Measurements from ENCODE around the gene NOX3.

Gene NOX3

DNA sequence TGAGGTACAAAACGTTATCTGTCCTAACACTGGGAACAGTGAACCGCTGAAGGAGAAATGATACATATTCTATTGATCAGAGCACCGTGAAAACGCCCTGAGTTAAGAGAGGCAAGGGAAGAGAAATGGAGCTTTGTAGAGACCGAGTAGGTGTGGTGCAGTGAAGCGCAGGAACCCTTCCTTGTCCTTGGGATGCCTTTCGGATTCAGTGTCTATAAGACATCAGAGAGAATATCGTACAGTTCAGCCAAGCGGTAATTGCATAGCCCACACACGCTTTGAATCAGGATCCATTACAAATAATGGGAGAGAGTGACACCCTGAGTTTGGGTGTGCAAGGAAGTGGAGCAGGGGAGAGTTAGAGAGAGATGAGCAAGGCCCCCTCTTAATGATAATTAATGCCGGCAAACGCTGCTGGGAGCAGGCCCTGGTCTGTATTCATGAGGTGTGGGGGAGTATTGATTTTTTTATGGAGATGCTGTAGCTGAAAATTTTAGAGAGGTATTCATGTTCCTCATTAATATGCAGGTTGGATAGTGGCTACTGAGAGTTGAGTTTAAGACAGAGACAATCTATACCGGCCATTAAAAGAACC lies 20.7 kb downstream of the NOX3 start:
- DNase-seq (ENCODE audit: low read depth in 1 of 2, low spot score in 1 of 2): no peak

DNA sequence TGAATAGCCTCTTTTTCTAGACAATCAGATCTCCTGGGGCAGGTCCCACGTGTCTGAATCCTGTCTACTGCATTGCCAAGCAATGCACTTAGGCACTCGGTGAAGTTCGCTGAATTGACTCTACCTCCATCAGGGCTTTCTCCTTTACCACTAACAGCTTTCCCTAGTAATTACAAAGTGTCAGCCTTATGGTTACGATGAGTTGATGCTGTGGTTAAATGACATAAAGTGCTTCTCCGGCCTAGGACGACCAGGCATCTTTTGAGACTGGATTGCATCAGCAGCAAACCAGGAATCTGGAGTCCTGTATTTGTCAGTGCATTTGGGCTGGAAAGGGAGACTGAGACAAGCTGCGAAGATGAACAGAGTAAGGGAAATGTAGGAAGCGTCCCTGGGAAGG lies 21.5 kb downstream of the NOX3 start:
- no peak for DNase-seq (ENCODE audit: low read depth in 1 of 2, low spot score in 1 of 2)

DNA sequence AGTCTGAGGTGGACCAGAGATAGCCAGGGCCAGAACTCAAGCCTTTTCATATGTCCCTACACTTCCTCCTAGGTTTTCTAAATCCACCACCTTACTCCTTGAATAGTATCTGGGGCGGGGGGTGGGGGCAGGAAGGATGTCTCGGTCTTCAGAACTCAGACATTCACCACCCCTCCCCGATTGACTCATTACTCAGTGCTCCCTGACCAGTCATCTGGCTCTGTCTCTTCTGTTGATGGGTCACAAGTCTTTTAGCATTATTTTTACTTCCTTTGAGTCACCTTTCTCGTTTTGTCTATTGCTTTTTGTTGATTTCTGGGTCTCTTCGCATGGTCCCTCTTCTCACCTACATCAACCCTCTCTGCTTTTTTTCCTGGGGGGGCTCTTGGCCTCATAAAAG lies 23.3 kb downstream of the NOX3 start:
- no peak for DNase-seq (ENCODE audit: low read depth in 1 of 2, low spot score in 1 of 2)

DNA sequence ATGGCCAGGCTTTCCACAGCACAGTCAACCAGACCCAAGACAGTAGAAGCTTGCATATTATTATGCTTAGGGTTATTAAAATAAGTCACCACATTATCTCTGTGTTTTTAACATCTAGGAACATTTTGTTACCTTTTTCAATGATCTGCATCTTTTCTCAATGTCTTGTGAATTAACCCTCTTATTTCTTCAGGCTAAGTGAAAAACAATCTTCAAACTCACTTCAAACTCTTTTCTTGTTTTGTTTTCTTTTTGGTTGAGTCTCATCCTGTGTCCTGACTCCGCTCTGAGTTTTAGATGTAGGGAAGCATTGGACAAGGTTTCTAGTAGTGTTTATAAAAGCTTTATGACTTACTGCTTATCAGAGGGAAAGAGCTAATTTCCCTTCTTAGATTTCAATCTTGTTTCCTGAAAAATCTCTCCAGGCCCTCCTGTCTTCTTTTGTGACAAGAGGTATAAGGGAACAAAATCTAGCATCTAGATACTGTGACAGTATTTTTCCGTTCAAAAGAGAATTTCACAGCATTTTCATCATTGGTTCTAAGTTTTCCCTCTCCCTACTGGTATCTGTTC lies 26.2 kb downstream of the NOX3 start:
- no peak for DNase-seq (ENCODE audit: low read depth in 1 of 2, low spot score in 1 of 2)

DNA sequence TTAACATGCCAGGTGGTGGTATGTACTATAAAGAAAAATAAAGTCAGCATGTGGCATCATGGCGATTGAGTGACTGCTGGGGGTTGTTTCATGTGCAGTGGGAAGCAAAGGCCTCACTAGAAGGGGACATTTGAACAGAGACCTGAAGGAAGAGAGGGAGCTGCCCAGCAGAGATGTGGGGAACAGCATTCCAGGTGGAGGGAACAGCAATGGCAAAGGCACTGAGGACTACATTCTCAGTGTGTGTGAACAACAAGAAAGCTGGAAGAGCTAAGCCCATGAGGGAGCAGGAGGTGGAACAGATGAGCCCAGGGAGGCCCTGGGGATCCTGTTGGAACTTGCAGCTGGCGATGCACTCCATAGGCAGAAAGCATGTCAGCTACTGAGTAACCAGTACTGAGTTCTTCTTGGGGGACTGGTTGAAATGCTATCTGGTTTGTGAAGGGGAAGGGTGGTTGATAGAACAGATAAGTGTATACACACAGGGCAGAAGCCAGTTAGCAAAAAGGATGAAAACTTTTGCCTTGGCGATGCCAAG lies 29.2 kb downstream of the NOX3 start:
- DNase-seq (ENCODE audit: low read depth in 1 of 2, low spot score in 1 of 2): no peak

- DNase-seq (ENCODE audit: low read depth in 1 of 2, low spot score in 1 of 2): no peak
Measured at GRCh38 chr6:155424181-155424580, 31.5 kb downstream of the NOX3 start.

GRCh38 chr6:155422635-155423034 lies 33.0 kb downstream of the NOX3 start:
- no peak for DNase-seq (ENCODE audit: low read depth in 1 of 2, low spot score in 1 of 2)

- DNase-seq (ENCODE audit: low read depth in 1 of 2, low spot score in 1 of 2): no peak
Measured at GRCh38 chr6:155420492-155420891, 35.1 kb downstream of the NOX3 start.

GRCh38 chr6:155419161-155419560 lies 36.5 kb downstream of the NOX3 start:
- no peak for DNase-seq (ENCODE audit: low read depth in 1 of 2, low spot score in 1 of 2)

DNA sequence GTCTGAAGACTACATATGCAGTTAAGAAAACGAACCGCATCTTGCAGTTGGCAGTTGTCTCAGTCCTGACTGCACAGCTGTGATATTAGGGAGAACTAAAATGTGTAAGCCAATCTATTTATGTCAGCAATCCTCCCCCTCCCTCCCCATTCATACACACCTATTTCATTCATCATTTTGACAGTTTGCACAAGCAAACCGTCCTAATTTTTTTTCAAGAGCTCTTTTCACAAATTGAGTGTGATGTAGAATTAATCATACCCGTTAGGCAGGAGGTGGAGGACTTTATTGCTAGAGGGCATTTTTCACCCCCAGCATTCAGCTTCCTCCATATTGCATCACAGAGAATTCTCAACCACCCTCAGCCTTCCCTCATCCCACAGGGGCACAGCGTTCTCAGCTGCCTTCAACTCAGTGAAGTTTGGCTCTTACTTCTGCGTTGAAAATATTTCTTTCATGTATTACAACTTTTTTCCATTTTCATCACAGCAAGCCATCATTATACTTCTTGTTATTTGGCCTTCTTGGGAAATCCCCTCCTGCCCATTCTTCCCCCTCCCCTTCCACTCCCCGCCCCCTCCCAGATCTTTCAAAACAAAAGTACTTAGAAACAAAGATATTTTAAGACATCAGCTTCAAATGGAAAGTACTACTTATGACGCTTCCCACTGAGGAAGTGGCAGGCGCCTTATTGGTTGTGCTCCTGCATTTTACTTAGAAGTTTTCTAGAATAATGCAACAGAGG lies 37.5 kb downstream of the NOX3 start:
- DNase-seq (ENCODE audit: low read depth in 1 of 2, low spot score in 1 of 2): peak in 1 of 2 donors; percentile 41

GRCh38 chr6:155417454-155417853 lies 38.2 kb downstream of the NOX3 start:
- no peak for DNase-seq (ENCODE audit: low read depth in 1 of 2, low spot score in 1 of 2)

GRCh38 chr6:155415953-155416352 lies 39.7 kb downstream of the NOX3 start:
- DNase-seq (ENCODE audit: low read depth in 1 of 2, low spot score in 1 of 2): no peak

DNA sequence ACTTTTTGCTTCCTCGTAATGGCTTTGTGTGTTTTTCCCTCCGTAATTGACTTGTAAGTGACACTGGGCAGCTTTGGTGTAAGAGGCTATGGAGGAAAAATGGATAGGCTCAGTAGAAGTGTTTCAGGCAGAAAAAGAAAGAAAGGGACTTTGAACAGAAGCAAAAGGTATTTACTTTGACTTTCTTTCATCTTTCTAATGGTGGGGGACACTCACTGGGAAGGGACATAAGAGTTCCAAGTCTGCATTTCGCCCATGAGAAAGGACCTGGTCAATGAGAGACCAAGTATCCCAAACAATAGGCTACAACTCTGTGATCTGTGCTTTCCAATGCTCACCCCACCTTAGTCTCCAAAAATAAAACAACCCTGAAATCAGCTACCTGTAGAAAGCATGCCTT lies 41.6 kb downstream of the NOX3 start:
- DNase-seq (ENCODE audit: low read depth in 1 of 2, low spot score in 1 of 2): no peak

DNA sequence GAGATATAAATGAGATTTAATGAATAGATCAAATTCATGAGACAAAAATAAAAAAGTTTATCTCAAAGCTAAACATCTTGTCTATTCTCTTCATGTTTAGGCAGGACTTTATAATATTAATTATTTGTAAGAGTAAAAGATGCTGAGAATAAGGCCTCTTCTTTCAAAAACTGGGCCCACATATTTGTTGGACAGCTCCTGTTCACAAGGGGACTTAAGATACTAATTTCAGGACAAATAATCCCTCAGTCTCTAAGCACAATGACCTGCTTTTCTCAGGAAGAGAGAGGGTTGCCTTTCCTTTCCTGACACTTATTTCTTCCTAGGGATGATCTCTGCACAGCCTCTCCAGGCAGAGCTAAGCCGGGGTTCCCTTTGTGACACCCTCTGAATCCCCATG lies 43.3 kb downstream of the NOX3 start:
- DNase-seq (ENCODE audit: low read depth in 1 of 2, low spot score in 1 of 2): no peak

DNA sequence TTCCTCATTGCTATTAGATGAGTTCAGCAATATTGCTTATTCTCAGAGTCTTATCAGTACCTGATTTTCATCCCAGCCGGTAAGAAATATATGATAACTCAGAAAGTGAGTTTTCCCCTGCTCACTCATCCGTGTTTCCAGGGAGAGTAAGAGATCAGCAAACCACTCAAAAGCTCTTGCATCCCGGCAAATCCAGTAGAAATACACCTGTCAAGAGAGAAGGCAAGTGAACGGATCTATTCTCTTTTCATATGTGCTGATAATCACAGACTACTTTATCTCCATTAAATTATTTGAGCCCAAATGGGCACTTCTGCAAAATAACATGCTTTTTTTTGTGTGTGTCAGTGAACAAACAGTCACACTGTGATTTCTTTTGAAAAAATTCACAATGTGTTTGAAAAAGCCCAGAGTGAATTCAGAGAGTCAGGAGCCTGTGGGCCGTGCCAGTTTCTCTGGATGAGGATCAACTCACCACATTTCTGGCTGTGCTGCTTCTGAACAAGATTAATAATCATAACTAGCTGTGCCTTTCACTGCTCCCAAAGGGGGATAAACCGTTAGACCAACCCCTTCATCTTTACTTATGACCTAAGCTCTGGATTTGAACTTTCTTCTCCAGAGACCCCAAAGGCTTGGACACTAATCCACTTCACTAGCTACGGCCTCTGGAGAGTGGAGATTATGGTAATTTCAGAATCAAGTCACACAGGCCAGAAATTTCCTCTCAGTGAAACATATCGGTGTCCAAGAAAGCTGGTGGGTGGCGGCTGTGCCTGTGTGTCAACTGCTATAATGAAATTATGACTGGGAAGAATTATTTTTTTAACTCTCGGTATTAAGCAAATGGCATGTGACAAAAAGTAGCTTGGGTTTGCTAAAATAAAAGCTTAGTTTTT lies 44.2 kb downstream of the NOX3 start:
- no peak for DNase-seq (ENCODE audit: low read depth in 1 of 2, low spot score in 1 of 2)

- no peak for DNase-seq (ENCODE audit: low read depth in 1 of 2, low spot score in 1 of 2)
Measured at GRCh38 chr6:155409391-155409790, 46.2 kb downstream of the NOX3 start.

DNA sequence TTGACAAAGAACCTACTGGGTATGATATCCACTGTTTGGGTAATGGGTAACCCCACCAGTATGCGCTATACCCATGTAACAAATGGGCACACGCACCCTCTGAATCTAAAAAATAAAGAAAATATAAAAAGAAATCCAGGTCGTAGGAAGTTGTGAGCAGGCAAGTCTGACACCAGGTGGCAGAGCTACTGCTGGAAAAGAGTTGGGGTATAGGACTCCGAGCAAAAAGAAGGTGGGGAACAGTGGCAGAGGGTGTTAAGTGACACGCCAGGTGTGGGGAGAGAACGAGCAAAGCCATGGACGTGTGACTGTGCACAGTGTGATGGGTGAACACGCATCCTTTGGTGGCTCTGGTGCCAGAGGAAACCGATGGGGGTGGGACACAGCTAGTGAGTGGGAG lies 46.7 kb downstream of the NOX3 start:
- DNase-seq (ENCODE audit: low read depth in 1 of 2, low spot score in 1 of 2): no peak

DNA sequence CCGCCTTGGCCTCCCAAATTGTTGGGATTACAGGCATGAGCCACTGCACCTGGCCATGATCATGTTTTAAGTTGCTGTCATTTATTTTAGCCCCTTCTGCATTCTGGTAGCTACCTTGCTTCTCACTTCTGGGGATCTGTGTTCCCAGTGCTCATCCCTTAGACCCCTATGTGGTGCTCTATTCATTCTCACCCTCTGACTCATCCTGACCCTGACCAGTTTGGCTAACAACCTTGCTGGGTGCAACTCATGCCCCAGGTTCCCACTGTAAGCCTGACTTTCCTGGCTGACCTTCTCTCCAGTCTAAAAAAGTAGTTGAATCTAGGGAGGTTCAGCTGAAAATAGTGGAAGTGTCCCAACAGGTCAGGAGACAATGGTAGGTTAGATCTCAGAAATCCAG lies 47.4 kb downstream of the NOX3 start:
- DNase-seq (ENCODE audit: low read depth in 1 of 2, low spot score in 1 of 2): no peak

DNA sequence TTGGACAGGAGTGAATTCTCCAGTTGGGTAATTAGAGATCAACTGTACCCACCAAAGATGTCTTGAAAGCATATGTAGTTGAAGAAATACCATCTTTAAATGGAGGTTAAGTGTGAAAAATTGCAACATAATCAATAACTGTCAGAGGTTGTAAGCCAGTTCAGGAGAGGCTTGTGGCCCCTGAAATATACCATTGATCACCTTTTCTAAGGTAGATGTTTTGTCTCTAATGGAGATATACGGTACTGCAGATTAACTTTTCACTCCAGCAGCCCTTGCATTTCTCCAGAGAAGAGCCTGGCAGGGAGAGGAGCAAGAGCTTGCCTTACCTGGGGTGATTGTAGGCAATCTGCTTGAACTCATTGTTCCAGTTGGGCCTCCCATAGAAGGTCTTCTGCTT lies 48.8 kb downstream of the NOX3 start:
- DNase-seq (ENCODE audit: low read depth in 1 of 2, low spot score in 1 of 2): no peak

DNA sequence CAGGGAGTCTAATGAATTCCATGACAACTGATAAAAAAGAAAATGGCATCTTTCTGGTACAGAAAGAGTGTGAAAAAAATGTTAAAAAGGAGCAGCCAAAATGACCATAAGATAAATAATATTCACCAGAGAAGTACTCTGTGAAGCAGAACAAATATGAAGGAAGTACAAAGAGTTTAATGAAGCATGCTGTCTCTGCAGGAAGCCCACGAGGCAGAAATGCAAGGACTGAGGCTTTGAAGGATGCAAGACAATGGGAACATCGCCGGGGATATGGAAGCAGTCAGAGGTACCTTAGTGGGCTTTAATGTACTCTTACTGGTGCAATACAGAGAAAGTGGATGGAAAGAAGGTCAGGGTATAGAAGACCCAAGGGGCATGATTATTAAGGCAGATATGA lies 50.7 kb downstream of the NOX3 start:
- DNase-seq (ENCODE audit: low read depth in 1 of 2, low spot score in 1 of 2): no peak

DNA sequence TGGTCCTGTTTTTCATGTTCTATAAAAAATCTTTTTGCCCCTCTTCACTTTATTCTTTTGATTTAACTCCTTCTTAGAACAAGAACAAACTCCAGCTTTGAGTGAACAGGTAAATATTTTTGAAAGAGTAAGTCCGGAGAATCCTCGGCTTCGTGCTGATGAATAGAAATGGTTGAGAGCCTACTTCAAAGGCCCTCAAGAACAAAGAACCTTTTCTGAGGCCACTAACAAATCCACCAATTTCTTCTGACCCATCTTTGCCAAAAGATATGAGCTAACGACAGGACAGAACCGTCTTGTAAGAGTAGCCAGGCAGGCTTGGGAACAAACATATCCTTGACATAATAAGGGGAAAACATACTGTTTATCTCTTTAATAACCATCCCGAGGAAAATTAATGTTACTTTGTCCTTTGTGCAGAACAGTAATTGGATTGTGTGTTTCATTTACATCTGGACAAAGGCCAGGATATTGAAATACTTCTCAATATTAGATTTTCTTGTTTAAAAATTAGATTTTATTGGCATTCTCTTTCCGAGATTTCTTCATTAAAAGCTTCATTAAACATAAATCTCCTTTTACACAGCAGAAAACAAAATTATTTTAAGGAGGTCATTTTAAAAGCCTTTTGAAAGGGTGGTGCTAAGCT lies 52.9 kb downstream of the NOX3 start:
- DNase-seq (ENCODE audit: low read depth in 1 of 2, low spot score in 1 of 2): no peak
